Endothelial cell of umbilical vein (primary cell): ENCODE results near the gene PPP1CB. TPM values are rescaled to one million over a fixed set of nuclear protein-coding genes. Genes with fewer than 3 reads are reported as not detected.

ENCODE experiments used
- BruUV-seq: library from RNA; stranded (reverse); fragments of 400-500 nt; replicated peaks from 2 replicates; lab custom pipeline; 2021; lab: Mats Ljungman, UMichigan
- CTCF ChIA-PET: fragments of 300-600, 350-600 bp; sonication (Branson Sonifier 250); formaldehyde crosslinking; loops from one replicate; lab custom pipeline; 2021; ENCODE audit warnings: antibody characterized with exemption, inconsistent platforms; lab: Charles Lee
- POLR2A ChIA-PET: fragments of 300-600, 350-600 bp; sonication (Branson Sonifier 250); formaldehyde crosslinking; loops from one replicate; lab custom pipeline; 2021; ENCODE audit warnings: antibody characterized with exemption, inconsistent platforms; lab: Charles Lee
- DNase-seq: peaks from one replicate; pipeline ENCODE4 v3.0.0-alpha.2; 2011; ENCODE audit warnings: low read depth, low spot score
- FAIRE-seq: peaks from 2 replicates; lab custom pipeline; 2011; peaks lifted over from hg19 to GRCh38; lab: Jason Lieb, UNC
- H2AFZ ChIP-seq: 2 replicates; pipeline ENCODE4 v1.6.0; 2012; ENCODE audit warnings: low read depth, low read length, control low read depth, inconsistent platforms
- H3K27ac ChIP-seq: 2 replicates; pipeline ENCODE4 v1.5.1; 2011; ENCODE audit warnings: low read depth, mild to moderate bottlenecking, control low read depth, low read length, moderate library complexity; ENCODE audit not compliant: insufficient read depth
- H3K27me3 ChIP-seq, 2 experiments: 2 replicates each; pipeline versions ENCODE4 v1.6.0 to v1.6.1; 2011; ENCODE audit warnings: low read length in 2 of 2, mixed read lengths in 1 of 2; ENCODE audit not compliant: control insufficient read depth in 2 of 2, insufficient read depth in 2 of 2
- H3K36me3 ChIP-seq, 2 experiments: 2 replicates in 1 of 2; 3 replicates in 1 of 2; pipeline ENCODE4 v1.5.1; 2011; ENCODE audit warnings: low read length in 2 of 2, mild to moderate bottlenecking in 1 of 2, moderate library complexity in 1 of 2; ENCODE audit not compliant: control insufficient read depth in 2 of 2, insufficient read depth in 2 of 2; ENCODE audit errors: extremely low read depth in 1 of 2
- H3K4me1 ChIP-seq: 3 replicates; pipeline ENCODE4 v1.5.1; 2011; ENCODE audit warnings: mild to moderate bottlenecking, low read length; ENCODE audit not compliant: control insufficient read depth, insufficient read depth; ENCODE audit errors: extremely low read depth
- H3K4me2 ChIP-seq: 2 replicates; pipeline ENCODE4 v1.6.1; 2011; ENCODE audit warnings: low read length, control low read depth, mixed read lengths; ENCODE audit not compliant: insufficient read depth
- H3K4me3 ChIP-seq, 3 experiments: fragments of 200-600 bp in 1 of 3; sonication (generic), shearing (Covaris generic) in 1 of 3; replicated peaks in 1 of 3; 2 replicates each; pipeline ENCODE4 v1.5.1; 2011 to 2016; ENCODE audit warnings: control low read depth in 3 of 3, low read length in 3 of 3, mild to moderate bottlenecking in 2 of 3, inconsistent platforms in 1 of 3, low read depth in 1 of 3, moderate library complexity in 1 of 3; ENCODE audit not compliant: insufficient read depth in 1 of 3
- H3K79me2 ChIP-seq: 2 replicates; pipeline ENCODE4 v1.6.0; 2012; ENCODE audit warnings: low read length, inconsistent platforms; ENCODE audit not compliant: control insufficient read depth, insufficient read depth
- H3K9ac ChIP-seq: replicated peaks from 2 replicates; pipeline ENCODE3; 2011; ENCODE audit warnings: low read length, control low read depth; ENCODE audit not compliant: insufficient read depth; ENCODE audit errors: extremely low read depth
- H3K9me1 ChIP-seq: replicated peaks from 3 replicates; pipeline ENCODE4 v1.6.0; 2011; ENCODE audit warnings: mild to moderate bottlenecking, low read length; ENCODE audit not compliant: control insufficient read depth, insufficient read depth; ENCODE audit errors: extremely low read depth
- H3K9me3 ChIP-seq: replicated peaks from 2 replicates; pipeline ENCODE4 v1.5.1; 2012; ENCODE audit warnings: low read length, inconsistent platforms; ENCODE audit not compliant: control insufficient read depth, insufficient read depth
- H4K20me1 ChIP-seq: replicated peaks from 2 replicates; pipeline ENCODE3; 2011; ENCODE audit warnings: mild to moderate bottlenecking, low read length; ENCODE audit not compliant: control insufficient read depth, insufficient read depth; ENCODE audit errors: extremely low read depth
- EZH2 ChIP-seq: IDR thresholded peaks from 2 replicates; pipeline ENCODE4 v1.6.1; 2012; ENCODE audit warnings: borderline replicate concordance, low read depth, mild to moderate bottlenecking, moderate library complexity, low read length, inconsistent platforms; ENCODE audit not compliant: severe bottlenecking
- FOS ChIP-seq: IDR thresholded peaks from 2 replicates; pipeline ENCODE4 v1.6.1; 2011; ENCODE audit warnings: mild to moderate bottlenecking, low read length, moderate library complexity, borderline replicate concordance; ENCODE audit not compliant: insufficient read depth
- JUN ChIP-seq: IDR thresholded peaks from 2 replicates; pipeline ENCODE4 v1.6.1; 2011; ENCODE audit warnings: borderline replicate concordance, low read depth; ENCODE audit not compliant: insufficient read length, insufficient read depth
- POLR2A ChIP-seq: IDR thresholded peaks from 2 replicates; pipeline ENCODE4 v1.6.1; 2012; ENCODE audit warnings: low read depth, mild to moderate bottlenecking, control low read depth, low read length
- dilution Hi-C: fragments of 300-500 bp; cut with MboI; formaldehyde crosslinking; loops from one replicate; pipeline ENCODE4 v1.15.0; 2019; ENCODE audit warnings: low sequenced_read_pairs; ENCODE audit not compliant: extremely low pct_ligation_motif_present
- intact Hi-C: fragments of 100-400 bp; cut with micrococcal nuclease; formaldehyde crosslinking; loops from one replicate; pipeline ENCODE4 v1.10.0; 2022
- polyA plus RNA-seq, 4 experiments: library from polyadenylated mRNA; depleted of rRNA in 3 of 4; stranded (reverse) in 3 of 4; unstranded in 1 of 4; fragments of >200 nt; gene quantifications; 2 replicates each; pipeline versions ENCODE4 v1.2.1 to v1.2.3, GENCODE V29; 2011 to 2012; ENCODE audit warnings: missing spikeins in 1 of 4
- total RNA-seq: library from RNA; stranded (reverse); gene quantifications from 2 replicates; pipeline ENCODE4 v1.2.3, GENCODE V29; 2021

The PPP1CB gene
- total and polyA plus RNA-seq, 2 donors (not counting 3 experiments of a cell fraction or from before 2014, with no cell fraction given): 29.8 to 163 TPM

- no TSS peak for BruUV-seq
- no peak overlapping the region for H3K4me3 ChIP-seq
- H3K4me2 ChIP-seq: no peak overlapping the region
- dilution Hi-C loops: no loop called here
- intact Hi-C loops: no loop called here
- DNase-seq (no peak), FAIRE-seq (no peak)
- ChIA-PET POLR2A (no interaction called here), CTCF (interaction anchor here (1.2 kb wide), 2 partner anchors 171 kb away, joined by 3 read pairs; no protein-coding TSS in a partner anchor)
- no peaks in the 10 kb centered on the region for H3K4me1 ChIP-seq
- H3K79me2 ChIP-seq: peaks cover 99% of the 10 kb centered on the region
- H3K27ac ChIP-seq: no peak overlapping the region
- no peak overlapping the region for H2AFZ ChIP-seq
- H3K27me3 ChIP-seq: no peaks in the 10 kb centered on the region
- H3K9ac ChIP-seq: no peak overlapping the region
- peaks cover 0 to 2% of the 10 kb centered on the region in 2 experiments for H3K36me3 ChIP-seq
- TF ChIP-seq FOS (no peak), EZH2 (no peak), POLR2A (no peak), JUN (no peak)
- H3K9me3 ChIP-seq: no peaks in the 10 kb centered on the region
- H3K9me1 ChIP-seq: no peaks in the 10 kb centered on the region
- H4K20me1 ChIP-seq: peaks cover 16% of the 10 kb centered on the region
Observed at GRCh38 chr2:28764909-28765711, 13.5 kb downstream of the PPP1CB start.

- no peak for TF ChIP-seq FOS
- no peak for TF ChIP-seq POLR2A
- Histone ChIP-seq H3K9me1 (no peaks in the 10 kb centered on the region), H3K9ac (no peak overlapping the region), H3K4me1 (no peaks in the 10 kb centered on the region), H3K9me3 (no peaks in the 10 kb centered on the region), H3K27ac (no peak overlapping the region), H2AFZ (no peak overlapping the region), H3K79me2 (peaks cover 98% of the 10 kb centered on the region), H3K36me3 (peaks cover 0 to 2% of the 10 kb centered on the region in 2 experiments), H4K20me1 (peaks cover 19% of the 10 kb centered on the region), H3K4me2 (no peak overlapping the region), H3K4me3 (no peak overlapping the region), H3K27me3 (no peaks in the 10 kb centered on the region)
- intact Hi-C loops (no loop called here), dilution Hi-C loops (no loop called here)
- ChIA-PET POLR2A (no interaction called here), CTCF (interaction anchor here (1.2 kb wide), 1 partner anchor 172 kb away, joined by 3 read pairs; no protein-coding TSS in a partner anchor)
- DNase-seq (no peak), FAIRE-seq (no peak)
- no TSS peak for BruUV-seq
Observed at GRCh38 chr2:28766070-28766469, 14.4 kb downstream of the PPP1CB start.
